ENCODE results near the gene TMEM108.
A peak's percentile ranks its signal among the peaks of the same experiment; 100 is the strongest.
"Not testable (repeated sequence)": the region's sequence is repeated elsewhere in the genome, so short reads cannot be mapped to it uniquely, and the experiment has no call there.

TMEM108 gene

DNA sequence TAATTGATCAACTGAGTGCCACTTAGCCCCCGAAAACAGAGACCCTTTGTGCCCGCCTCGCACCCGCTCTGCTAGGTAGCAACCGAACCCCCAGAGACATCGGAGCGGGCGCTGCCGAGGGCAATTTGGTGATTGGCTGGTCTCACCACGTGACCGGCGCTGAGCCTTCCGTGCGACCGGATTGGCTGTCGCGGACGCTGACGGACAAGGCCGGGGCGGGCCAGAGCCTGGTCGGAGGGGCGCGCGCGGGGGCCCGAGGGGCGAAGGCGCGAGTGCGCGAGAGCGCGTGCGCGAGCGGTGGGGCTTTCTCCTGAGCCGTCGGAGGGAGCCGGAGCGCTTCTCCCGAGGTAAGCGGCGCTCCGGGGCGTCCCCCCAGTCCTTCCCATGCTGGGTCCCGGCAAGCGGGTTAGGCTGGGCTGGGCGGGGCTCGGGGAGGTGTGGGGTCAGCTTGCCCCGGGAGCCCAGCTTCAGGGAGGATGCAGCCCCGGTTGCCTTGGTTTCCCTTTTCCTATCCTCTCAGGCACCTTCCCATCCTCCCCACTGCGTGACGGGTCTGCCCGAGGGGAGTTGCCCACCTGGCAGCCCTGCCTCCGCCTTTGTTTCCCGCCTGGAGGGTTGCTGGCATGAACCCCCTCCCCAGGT is at the start of gene TMEM108:
TSS of gene TMEM108 (plus strand) at position 303 of the 642 bp plus-strand sequence.
- DNase-seq (ENCODE audit: low read depth), result peak; percentile 26

DNA sequence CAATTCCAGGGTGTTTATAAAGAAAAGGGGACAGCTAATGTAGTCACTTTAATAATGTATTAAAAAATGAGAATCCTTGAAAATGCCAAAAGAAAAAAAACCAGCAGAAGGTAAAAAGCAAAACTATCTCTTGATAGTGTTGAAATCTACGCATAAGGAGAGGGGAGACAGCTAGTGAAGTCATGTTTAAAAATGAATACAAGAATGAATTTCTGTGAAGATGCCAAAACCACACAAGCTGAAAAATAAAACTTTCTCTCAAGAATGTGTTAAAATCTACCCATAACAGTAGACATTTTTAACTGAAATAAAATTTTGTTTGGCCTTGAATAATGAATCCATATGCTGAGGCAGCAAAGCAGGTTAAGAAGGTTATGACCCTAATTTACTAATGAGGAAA is 42.2 kb upstream of the TMEM108 start:
- no peak for DNase-seq (ENCODE audit: low read depth)

DNA sequence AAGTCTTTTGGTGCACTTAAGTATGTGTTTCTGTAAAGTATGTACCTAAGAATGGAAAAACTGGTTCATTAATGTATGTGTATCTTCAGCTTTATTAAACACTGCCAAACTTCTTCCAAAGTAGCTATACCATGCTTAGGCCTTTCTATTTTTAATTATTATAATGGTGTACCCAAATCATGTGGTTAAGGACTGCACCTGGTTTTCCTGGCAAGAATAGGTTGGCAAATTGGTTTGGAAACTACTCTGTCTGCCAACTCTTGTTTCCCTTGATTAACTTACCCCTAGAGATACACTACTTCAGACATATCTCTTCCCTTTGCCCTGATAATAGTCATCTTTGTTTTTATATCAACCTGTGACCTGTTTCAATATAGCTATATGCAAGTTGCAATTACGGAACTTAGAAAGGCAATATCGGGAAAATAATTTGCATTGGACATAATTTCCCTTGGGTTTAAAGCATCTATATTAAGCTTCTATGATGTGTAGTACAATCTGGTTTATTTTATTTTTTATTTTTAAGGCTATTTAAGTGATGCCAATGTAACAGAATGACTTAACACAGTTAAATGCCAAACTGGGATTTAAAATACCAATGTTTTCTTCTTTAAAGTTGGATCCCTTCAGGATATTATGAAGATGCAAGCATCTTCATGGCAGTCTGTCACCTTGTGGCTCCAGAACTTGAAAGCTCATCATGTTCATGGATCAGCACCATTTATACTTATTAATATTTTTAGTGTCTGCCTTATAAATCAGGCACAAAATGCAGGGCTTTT is 40.6 kb upstream of the TMEM108 start:
- no peak for DNase-seq (ENCODE audit: low read depth)

- not testable (repeated sequence) for DNase-seq (ENCODE audit: low read depth)
Measured at GRCh38 chr3:133005032-133005431, 33.2 kb upstream of the TMEM108 start.

GRCh38 chr3:133007601-133008000 is 30.6 kb upstream of the TMEM108 start:
- DNase-seq (ENCODE audit: low read depth), result no peak

DNA sequence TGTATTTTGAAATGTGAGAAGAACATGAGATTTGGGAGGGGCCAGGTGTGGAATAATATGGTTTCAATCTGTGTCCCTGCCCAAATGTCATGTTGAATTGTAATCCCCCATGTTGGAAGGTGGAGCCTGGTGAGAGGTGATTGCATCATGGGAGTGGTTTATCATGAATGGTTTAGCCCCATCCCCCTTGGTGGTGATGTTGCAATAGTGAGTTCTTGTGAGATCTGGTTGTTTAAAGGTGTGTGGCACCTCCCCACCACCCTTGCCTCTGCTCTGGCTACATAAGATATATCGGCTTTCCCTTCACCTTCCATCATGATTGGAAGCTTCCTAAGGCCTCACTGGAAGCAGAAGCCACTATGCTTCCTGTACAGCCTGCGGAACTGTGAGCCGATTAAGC is 23.9 kb upstream of the TMEM108 start:
- no peak for DNase-seq (ENCODE audit: low read depth)

DNA sequence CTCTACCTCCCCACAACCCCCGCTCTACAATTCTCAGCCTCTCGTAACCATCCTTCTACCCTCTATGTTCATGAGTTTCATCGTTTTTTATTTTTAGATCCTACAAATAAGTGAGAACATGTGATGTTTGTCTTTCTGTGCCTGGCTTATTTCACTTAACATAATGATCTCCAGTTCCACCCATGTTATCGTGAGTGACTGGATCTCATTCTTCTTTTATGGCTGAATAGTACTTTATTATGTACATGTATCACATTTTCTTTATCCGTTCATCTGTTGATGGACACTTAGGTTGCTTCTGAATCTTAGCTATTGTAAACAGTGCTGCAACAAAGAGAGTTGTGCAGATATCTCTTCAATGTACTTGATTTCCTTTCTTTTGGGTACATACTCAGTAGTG is 22.6 kb upstream of the TMEM108 start:
- DNase-seq (ENCODE audit: low read depth), result not testable (repeated sequence)

DNA sequence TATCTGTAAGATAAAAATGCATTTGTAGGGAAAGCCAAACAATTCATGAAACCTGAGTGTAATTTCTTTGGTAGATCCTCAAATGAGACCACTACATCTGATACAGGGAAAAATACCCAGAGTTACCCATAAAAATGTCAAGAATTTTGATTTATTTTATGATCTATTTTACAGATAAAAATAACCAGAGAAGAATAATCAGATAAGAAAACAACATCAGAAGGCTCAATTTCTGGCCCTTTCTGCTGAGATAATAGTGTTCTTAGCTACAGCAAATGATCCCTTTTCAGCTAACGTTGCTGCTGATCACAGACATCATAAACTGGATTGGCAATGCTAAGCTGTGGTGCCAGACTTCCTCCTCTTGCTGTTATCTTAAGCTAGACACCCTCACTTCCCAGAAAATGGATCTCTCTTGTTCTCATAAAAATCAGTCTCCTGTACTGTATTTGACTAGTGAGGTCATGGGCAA is 21.3 kb upstream of the TMEM108 start:
- no peak for DNase-seq (ENCODE audit: low read depth)

DNA sequence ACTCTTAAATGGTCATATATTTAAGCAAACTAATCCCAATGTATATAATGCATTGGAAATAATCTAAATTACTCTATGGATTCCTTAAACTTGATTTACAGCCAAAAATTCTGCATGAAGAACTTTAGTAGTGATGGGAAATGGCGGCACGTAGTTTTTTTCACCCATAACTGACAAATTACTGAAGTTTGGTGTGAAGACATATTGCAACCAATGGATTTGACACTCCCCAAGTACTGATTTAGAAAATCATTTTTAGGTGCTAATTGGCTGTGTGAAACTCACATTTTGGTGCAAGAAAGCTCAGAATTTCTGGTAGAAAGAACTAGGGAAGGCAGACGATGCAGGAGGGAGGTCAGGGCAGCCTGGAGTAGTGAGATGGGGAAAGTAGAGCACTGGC is 19.3 kb upstream of the TMEM108 start:
- DNase-seq (ENCODE audit: low read depth), result no peak

- DNase-seq (ENCODE audit: low read depth), result no peak
Measured at GRCh38 chr3:133021206-133021605, 17.0 kb upstream of the TMEM108 start.

- DNase-seq (ENCODE audit: low read depth), result no peak
Measured at GRCh38 chr3:133023362-133023761, 14.8 kb upstream of the TMEM108 start.

GRCh38 chr3:133025546-133025945 is 12.6 kb upstream of the TMEM108 start:
- no peak for DNase-seq (ENCODE audit: low read depth)

DNA sequence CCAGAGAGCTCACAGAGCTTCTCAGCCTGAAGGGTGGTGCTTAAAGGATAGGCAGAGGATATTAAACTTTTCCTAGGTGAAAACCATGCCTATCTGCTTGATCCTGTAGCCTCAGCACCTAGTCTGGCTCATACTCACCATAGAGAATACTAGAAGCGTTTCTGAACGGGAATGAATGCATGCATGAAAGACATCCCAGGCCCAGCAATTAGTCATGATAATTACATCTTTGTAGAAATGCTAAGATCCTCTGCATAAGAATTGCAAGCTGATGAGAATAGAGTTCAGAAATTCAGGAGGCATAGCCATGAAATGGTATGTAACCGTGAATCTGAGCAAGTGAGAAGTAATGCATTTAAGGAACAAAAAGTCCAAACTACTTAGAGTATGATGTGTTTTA is 5.9 kb upstream of the TMEM108 start:
- no peak for DNase-seq (ENCODE audit: low read depth)

- no peak for DNase-seq (ENCODE audit: low read depth)
Measured at GRCh38 chr3:133037436-133037835, 755 bp upstream of the TMEM108 start.

- DNase-seq (ENCODE audit: low read depth), result no peak
Measured at GRCh38 chr3:133038731-133039375, 662 bp downstream of the TMEM108 start.

DNA sequence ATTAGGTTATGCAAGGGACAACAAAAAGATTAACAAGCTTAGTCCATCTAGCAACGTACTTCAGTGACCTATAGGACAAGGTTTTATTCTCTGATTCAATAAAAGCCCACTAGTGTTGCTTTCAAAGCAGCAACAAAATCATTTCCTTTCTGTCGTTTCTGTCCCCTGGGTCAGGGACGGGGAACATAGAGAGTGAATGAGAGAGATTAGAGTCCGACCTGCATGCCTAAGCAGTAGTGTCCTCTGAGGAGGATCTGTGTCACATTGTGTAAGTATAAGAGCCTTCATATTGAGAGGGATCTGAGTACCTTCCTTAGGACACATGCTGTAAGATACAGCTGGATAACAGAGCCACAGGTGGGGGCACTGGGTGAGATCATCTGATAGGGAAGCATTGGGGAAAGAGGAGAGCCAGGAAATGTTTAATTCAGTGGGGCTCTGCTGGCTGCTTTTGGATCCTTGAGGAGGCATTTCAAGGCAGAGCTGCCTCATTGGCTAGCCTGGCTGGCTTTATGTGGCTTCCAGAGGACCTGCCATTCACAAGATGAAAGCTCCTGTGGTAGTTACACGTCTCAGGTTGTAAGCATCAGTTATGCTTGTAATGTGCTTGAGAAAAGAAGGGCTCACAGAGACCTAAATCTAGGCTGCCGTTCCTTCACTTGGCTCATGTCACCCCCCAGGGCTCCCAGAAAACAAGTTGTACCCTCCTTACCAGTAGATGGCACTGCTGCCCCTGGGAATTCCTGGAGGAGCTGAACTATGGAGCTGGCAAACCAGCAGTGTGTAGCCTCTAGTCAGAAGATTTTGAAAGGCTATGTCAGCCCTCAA is 2.7 kb downstream of the TMEM108 start:
- no peak for DNase-seq (ENCODE audit: low read depth)

DNA sequence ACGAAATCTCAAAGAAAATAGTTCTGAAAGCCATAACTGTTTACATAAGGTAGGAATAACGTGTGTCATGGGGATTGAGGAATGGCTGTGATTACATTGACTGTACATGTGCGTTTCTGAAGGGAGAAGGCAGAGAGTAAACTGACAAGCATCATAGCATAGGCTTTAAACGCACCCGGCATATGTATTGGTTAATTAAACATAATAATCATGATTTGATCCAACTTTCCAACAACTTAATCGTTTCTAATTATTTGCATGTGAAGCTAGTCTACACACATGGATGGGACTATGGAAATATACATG is 3.3 kb downstream of the TMEM108 start:
- no peak for DNase-seq (ENCODE audit: low read depth)

DNA sequence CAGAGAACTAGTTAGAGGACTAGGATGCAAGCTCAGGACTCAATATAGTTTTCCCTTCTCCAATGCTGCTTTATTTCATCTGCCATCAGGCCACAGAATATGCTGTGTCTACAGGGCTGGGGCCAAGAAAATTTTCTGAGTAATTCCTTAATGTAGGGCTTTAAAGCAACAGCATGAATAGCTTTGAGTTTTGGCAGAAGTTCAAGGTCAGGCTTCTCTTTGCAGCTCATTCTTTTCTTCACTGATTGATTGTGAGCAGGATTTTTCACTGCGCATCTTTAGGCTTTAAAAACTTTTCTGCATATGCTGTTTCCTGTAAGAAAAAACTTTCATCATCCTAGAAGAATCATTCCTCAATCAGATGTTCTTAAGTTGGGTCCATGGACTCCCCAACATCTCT is 4.6 kb downstream of the TMEM108 start:
- no peak for DNase-seq (ENCODE audit: low read depth)

GRCh38 chr3:133047980-133048379 is 9.8 kb downstream of the TMEM108 start:
- no peak for DNase-seq (ENCODE audit: low read depth)

DNA sequence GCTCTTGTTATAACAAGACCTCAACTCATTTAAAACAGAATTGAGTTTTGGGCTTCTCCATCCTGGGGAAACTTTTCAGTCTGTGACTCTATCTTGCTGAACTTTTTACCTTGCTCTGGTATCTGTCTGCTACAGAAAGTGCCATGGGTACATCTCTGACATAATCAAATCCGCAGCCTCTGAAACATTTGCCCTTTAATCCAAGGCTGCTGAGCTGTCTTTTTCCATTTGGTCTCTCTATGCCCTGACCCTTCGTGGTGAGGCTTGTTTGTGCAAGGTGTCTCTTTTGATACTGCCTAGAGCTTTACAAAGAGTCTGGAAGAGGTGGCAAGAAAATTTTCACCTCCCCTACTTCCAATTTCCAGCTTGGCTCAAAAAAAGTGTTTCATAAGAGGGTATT is 11.3 kb downstream of the TMEM108 start:
- DNase-seq (ENCODE audit: low read depth), result no peak

- no peak for DNase-seq (ENCODE audit: low read depth)
Measured at GRCh38 chr3:133050891-133051290, 12.7 kb downstream of the TMEM108 start.

GRCh38 chr3:133053532-133053931 is 15.3 kb downstream of the TMEM108 start:
- DNase-seq (ENCODE audit: low read depth), result no peak
